ENCODE measurements around the gene EYS. TPM values are rescaled to one million over a fixed set of nuclear protein-coding genes. Genes with fewer than 3 reads are reported as not detected.

EYS gene
- total and polyA plus RNA-seq, 2 of the 13 experiments (the other 11 are each of a cell fraction or from before 2014, with no cell fraction given): 0.04 to 0.07 TPM

DNA sequence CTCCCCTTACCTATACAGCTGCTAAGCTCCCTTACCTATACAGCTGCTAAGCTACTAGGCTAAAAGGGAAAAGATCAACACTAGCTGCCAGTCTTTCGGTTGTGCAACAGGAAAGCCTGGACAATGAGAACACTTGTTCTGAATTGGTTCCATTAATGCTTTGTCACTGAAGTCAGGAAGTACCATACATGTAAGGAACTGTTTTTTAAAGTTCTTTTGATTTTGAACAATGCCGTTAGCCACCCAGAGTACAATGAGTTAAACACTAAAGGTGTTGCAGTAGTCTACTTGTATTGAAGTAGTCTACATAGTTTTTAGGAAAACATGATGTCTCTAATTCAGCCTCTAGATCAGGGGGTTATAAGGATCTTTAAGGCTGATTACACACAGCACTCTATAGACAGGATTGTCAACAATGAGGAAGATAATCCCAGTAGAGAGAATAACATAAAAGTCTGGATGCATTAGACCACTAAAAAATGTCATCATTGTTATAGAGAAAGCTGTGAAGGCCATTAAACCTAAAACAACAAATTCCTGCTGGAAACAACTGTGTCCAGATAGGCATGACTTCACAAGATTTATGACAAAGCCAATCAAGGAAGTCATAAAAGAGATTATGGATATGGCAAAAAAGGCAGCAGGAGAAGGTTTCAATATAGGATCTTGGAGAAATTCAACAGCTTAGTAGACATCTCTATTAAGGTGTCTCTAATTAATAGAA lies 1765.1 kb downstream of the EYS start (continued):
- no peak for TF ChIP-seq HMGXB4 (CRISPR knock-in tag; IDR thresholded peaks at IDR 0.05; ENCODE audit: borderline replicate concordance in 1 of 2, low read depth in 1 of 2)
- TF ChIP-seq CAMTA2 (CRISPR knock-in tag; IDR thresholded peaks at IDR 0.05; ENCODE audit: borderline replicate concordance): no peak
- peak; percentile 27; the same call in 1 of the 2 replicates for TF ChIP-seq SALL1 (CRISPR knock-in tag; IDR thresholded peaks at IDR 0.05)
- TF ChIP-seq, protein P1, sequence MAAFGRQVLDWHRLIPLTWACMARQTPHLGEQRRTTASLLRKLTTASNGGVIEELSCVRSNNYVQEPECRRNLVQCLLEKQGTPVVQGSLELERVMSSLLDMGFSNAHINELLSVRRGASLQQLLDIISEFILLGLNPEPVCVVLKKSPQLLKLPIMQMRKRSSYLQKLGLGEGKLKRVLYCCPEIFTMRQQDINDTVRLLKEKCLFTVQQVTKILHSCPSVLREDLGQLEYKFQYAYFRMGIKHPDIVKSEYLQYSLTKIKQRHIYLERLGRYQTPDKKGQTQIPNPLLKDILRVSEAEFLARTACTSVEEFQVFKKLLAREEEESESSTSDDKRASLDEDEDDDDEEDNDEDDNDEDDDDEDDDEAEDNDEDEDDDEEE (CRISPR knock-in tag; IDR thresholded peaks at IDR 0.05): no peak
- peak; percentile 26; the same call in 1 of the 2 replicates for TF ChIP-seq TOE1 (CRISPR knock-in tag; IDR thresholded peaks at IDR 0.05)
- TF ChIP-seq, protein P2, sequence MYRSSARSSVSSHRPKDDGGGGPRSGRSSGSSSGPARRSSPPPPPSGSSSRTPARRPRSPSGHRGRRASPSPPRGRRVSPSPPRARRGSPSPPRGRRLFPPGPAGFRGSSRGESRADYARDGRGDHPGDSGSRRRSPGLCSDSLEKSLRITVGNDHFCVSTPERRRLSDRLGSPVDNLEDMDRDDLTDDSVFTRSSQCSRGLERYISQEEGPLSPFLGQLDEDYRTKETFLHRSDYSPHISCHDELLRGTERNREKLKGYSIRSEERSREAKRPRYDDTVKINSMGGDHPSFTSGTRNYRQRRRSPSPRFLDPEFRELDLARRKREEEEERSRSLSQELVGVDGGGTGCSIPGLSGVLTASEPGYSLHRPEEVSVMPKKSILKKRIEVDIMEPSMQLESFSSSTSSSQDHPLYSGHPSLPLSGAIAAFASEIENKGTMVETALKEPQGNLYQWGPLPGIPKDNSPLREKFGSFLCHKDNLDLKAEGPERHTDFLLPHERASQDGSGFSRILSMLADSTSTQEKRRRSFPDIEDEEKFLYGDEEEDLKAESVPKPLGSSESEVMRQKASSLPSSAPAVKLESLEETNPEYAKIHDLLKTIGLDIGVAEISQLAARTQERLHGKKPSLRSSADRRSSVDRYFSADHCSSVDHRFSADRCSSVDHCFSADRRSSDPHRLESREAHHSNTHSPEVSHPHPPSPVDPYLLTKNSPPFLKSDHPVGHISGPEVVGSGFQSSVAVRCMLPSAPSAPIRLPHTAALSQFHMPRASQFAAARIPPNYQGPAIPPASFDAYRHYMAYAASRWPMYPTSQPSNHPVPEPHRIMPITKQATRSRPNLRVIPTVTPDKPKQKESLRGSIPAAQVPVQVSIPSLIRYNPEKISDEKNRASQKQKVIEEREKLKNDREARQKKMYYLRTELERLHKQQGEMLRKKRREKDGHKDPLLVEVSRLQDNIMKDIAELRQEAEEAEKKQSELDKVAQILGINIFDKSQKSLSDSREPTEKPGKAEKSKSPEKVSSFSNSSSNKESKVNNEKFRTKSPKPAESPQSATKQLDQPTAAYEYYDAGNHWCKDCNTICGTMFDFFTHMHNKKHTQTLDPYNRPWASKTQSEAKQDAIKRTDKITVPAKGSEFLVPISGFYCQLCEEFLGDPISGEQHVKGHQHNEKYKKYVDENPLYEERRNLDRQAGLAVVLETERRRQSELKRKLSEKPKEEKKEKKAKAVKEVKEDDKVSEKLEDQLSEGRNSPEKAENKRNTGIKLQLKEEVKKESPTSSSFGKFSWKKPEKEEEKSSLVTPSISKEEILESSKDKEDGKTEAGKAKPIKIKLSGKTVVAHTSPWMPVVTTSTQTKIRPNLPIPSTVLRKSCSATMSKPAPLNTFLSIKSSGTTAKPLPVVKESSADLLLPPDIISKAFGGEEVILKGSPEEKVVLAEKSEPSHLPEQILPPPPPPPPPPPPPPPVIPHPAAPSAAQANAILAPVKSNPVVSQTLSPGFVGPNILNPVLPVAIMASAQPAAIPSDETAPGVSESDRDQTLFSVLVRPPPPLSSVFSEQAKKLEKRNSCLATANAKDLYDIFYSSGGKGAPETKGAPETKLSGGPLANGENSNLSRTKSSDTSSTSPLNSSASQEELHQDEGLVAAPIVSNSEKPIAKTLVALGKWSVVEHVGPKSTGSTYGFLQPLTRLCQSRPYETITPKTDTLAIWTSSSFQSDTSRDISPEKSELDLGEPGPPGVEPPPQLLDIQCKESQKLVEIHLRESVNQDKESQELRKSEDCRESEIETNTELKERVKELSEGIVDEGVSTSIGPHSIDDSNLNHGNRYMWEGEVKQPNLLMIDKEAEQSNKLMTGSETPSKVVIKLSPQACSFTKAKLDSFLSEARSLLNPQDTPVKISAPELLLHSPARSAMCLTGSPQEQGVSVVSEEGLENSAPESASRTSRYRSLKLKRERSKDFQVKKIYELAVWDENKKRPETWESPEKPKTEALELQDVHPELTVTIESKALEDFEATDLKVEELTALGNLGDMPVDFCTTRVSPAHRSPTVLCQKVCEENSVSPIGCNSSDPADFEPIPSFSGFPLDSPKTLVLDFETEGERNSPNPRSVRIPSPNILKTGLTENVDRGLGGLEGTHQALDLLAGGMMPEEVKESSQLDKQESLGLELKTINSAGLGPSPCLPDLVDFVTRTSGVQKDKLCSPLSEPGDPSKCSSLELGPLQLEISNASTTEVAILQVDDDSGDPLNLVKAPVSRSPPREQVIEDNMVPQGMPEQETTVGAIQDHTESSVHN (CRISPR knock-in tag; IDR thresholded peaks at IDR 0.05): no peak
- TF ChIP-seq ZNF780A (CRISPR knock-in tag; IDR thresholded peaks at IDR 0.05): no peak
- TF ChIP-seq ZNF441 (CRISPR knock-in tag; IDR thresholded peaks at IDR 0.05; ENCODE audit: borderline replicate concordance): no peak
- TF ChIP-seq, protein P3, sequence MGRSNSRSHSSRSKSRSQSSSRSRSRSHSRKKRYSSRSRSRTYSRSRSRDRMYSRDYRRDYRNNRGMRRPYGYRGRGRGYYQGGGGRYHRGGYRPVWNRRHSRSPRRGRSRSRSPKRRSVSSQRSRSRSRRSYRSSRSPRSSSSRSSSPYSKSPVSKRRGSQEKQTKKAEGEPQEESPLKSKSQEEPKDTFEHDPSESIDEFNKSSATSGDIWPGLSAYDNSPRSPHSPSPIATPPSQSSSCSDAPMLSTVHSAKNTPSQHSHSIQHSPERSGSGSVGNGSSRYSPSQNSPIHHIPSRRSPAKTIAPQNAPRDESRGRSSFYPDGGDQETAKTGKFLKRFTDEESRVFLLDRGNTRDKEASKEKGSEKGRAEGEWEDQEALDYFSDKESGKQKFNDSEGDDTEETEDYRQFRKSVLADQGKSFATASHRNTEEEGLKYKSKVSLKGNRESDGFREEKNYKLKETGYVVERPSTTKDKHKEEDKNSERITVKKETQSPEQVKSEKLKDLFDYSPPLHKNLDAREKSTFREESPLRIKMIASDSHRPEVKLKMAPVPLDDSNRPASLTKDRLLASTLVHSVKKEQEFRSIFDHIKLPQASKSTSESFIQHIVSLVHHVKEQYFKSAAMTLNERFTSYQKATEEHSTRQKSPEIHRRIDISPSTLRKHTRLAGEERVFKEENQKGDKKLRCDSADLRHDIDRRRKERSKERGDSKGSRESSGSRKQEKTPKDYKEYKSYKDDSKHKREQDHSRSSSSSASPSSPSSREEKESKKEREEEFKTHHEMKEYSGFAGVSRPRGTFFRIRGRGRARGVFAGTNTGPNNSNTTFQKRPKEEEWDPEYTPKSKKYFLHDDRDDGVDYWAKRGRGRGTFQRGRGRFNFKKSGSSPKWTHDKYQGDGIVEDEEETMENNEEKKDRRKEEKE (IDR thresholded peaks at IDR 0.05): no peak
- TF ChIP-seq ZFP37 (CRISPR knock-in tag; IDR thresholded peaks at IDR 0.05; ENCODE audit: borderline replicate concordance): no peak
- TF ChIP-seq TFE3 (CRISPR knock-in tag; IDR thresholded peaks at IDR 0.05): no peak
- TF ChIP-seq NRL (CRISPR knock-in tag; IDR thresholded peaks at IDR 0.05; ENCODE audit: borderline replicate concordance): no peak

Data from HepG2 (cell line).